ENCODE measurements around the gene HRH3.

- TF ChIP-seq POLR2A (IDR thresholded peaks at IDR 0.05): no peak
- TF ChIP-seq CTCF (IDR thresholded peaks at IDR 0.05): no peak
These were observed 7.8 kb downstream of the HRH3 start for GRCh38 chr20:62212299-62212698.
